Endothelial cell of umbilical vein (primary cell): ENCODE measurements around the gene AOC1. TPM values are rescaled to one million over a fixed set of nuclear protein-coding genes. Genes with fewer than 3 reads are reported as not detected.

Source experiments
- BruUV-seq: library from RNA; stranded (reverse); fragments of 400-500 nt; replicated peaks from 2 replicates; lab custom pipeline; 2021; lab: Mats Ljungman, UMichigan
- CTCF ChIA-PET: fragments of 300-600, 350-600 bp; sonication (Branson Sonifier 250); formaldehyde crosslinking; loops from one replicate; lab custom pipeline; 2021; ENCODE audit warnings: antibody characterized with exemption, inconsistent platforms; lab: Charles Lee
- POLR2A ChIA-PET: fragments of 300-600, 350-600 bp; sonication (Branson Sonifier 250); formaldehyde crosslinking; loops from one replicate; lab custom pipeline; 2021; ENCODE audit warnings: antibody characterized with exemption, inconsistent platforms; lab: Charles Lee
- DNase-seq: peaks from one replicate; pipeline ENCODE4 v3.0.0-alpha.2; 2011; ENCODE audit warnings: low read depth, low spot score
- FAIRE-seq: peaks from 2 replicates; lab custom pipeline; 2011; peaks lifted over from hg19 to GRCh38; lab: Jason Lieb, UNC
- H2AFZ ChIP-seq: 2 replicates; pipeline ENCODE4 v1.6.0; 2012; ENCODE audit warnings: low read depth, low read length, control low read depth, inconsistent platforms
- H3K27ac ChIP-seq: 2 replicates; pipeline ENCODE4 v1.5.1; 2011; ENCODE audit warnings: low read depth, mild to moderate bottlenecking, control low read depth, low read length, moderate library complexity; ENCODE audit not compliant: insufficient read depth
- H3K27me3 ChIP-seq, 2 experiments: 2 replicates each; pipeline versions ENCODE4 v1.6.0 to v1.6.1; 2011; ENCODE audit warnings: low read length in 2 of 2, mixed read lengths in 1 of 2; ENCODE audit not compliant: control insufficient read depth in 2 of 2, insufficient read depth in 2 of 2
- H3K36me3 ChIP-seq, 2 experiments: 2 replicates in 1 of 2; 3 replicates in 1 of 2; pipeline ENCODE4 v1.5.1; 2011; ENCODE audit warnings: low read length in 2 of 2, mild to moderate bottlenecking in 1 of 2, moderate library complexity in 1 of 2; ENCODE audit not compliant: control insufficient read depth in 2 of 2, insufficient read depth in 2 of 2; ENCODE audit errors: extremely low read depth in 1 of 2
- H3K4me1 ChIP-seq: 3 replicates; pipeline ENCODE4 v1.5.1; 2011; ENCODE audit warnings: mild to moderate bottlenecking, low read length; ENCODE audit not compliant: control insufficient read depth, insufficient read depth; ENCODE audit errors: extremely low read depth
- H3K4me2 ChIP-seq: 2 replicates; pipeline ENCODE4 v1.6.1; 2011; ENCODE audit warnings: low read length, control low read depth, mixed read lengths; ENCODE audit not compliant: insufficient read depth
- H3K4me3 ChIP-seq, 3 experiments: fragments of 200-600 bp in 1 of 3; sonication (generic), shearing (Covaris generic) in 1 of 3; replicated peaks in 1 of 3; 2 replicates each; pipeline ENCODE4 v1.5.1; 2011 to 2016; ENCODE audit warnings: control low read depth in 3 of 3, low read length in 3 of 3, mild to moderate bottlenecking in 2 of 3, inconsistent platforms in 1 of 3, low read depth in 1 of 3, moderate library complexity in 1 of 3; ENCODE audit not compliant: insufficient read depth in 1 of 3
- H3K79me2 ChIP-seq: 2 replicates; pipeline ENCODE4 v1.6.0; 2012; ENCODE audit warnings: low read length, inconsistent platforms; ENCODE audit not compliant: control insufficient read depth, insufficient read depth
- H3K9ac ChIP-seq: replicated peaks from 2 replicates; pipeline ENCODE3; 2011; ENCODE audit warnings: low read length, control low read depth; ENCODE audit not compliant: insufficient read depth; ENCODE audit errors: extremely low read depth
- H3K9me1 ChIP-seq: replicated peaks from 3 replicates; pipeline ENCODE4 v1.6.0; 2011; ENCODE audit warnings: mild to moderate bottlenecking, low read length; ENCODE audit not compliant: control insufficient read depth, insufficient read depth; ENCODE audit errors: extremely low read depth
- H3K9me3 ChIP-seq: replicated peaks from 2 replicates; pipeline ENCODE4 v1.5.1; 2012; ENCODE audit warnings: low read length, inconsistent platforms; ENCODE audit not compliant: control insufficient read depth, insufficient read depth
- H4K20me1 ChIP-seq: replicated peaks from 2 replicates; pipeline ENCODE3; 2011; ENCODE audit warnings: mild to moderate bottlenecking, low read length; ENCODE audit not compliant: control insufficient read depth, insufficient read depth; ENCODE audit errors: extremely low read depth
- EZH2 ChIP-seq: IDR thresholded peaks from 2 replicates; pipeline ENCODE4 v1.6.1; 2012; ENCODE audit warnings: borderline replicate concordance, low read depth, mild to moderate bottlenecking, moderate library complexity, low read length, inconsistent platforms; ENCODE audit not compliant: severe bottlenecking
- FOS ChIP-seq: IDR thresholded peaks from 2 replicates; pipeline ENCODE4 v1.6.1; 2011; ENCODE audit warnings: mild to moderate bottlenecking, low read length, moderate library complexity, borderline replicate concordance; ENCODE audit not compliant: insufficient read depth
- GATA2 ChIP-seq: IDR thresholded peaks from 2 replicates; pipeline ENCODE4 v1.7.0; 2011; ENCODE audit warnings: low read depth, mild to moderate bottlenecking, moderate library complexity, mixed read lengths, low read length; ENCODE audit not compliant: insufficient read length, insufficient read depth
- JUN ChIP-seq: IDR thresholded peaks from 2 replicates; pipeline ENCODE4 v1.6.1; 2011; ENCODE audit warnings: borderline replicate concordance, low read depth; ENCODE audit not compliant: insufficient read length, insufficient read depth
- MYC ChIP-seq: IDR thresholded peaks from one replicate; pipeline ENCODE4 v1.6.1; 2011; ENCODE audit warnings: mild to moderate bottlenecking, low read depth, low read length
- POLR2A ChIP-seq: IDR thresholded peaks from 2 replicates; pipeline ENCODE4 v1.6.1; 2012; ENCODE audit warnings: low read depth, mild to moderate bottlenecking, control low read depth, low read length
- POLR2AphosphoS5 ChIP-seq: IDR thresholded peaks from 2 replicates; pipeline ENCODE4 v1.6.1; 2012; ENCODE audit warnings: low read depth, mild to moderate bottlenecking, control low read depth, low read length, moderate library complexity; ENCODE audit not compliant: insufficient read depth
- dilution Hi-C: fragments of 300-500 bp; cut with MboI; formaldehyde crosslinking; loops from one replicate; pipeline ENCODE4 v1.15.0; 2019; ENCODE audit warnings: low sequenced_read_pairs; ENCODE audit not compliant: extremely low pct_ligation_motif_present
- intact Hi-C: fragments of 100-400 bp; cut with micrococcal nuclease; formaldehyde crosslinking; loops from one replicate; pipeline ENCODE4 v1.10.0; 2022
- polyA plus RNA-seq, 4 experiments: library from polyadenylated mRNA; depleted of rRNA in 3 of 4; stranded (reverse) in 3 of 4; unstranded in 1 of 4; fragments of >200 nt; gene quantifications; 2 replicates each; pipeline versions ENCODE4 v1.2.1 to v1.2.3, GENCODE V29; 2011 to 2012; ENCODE audit warnings: missing spikeins in 1 of 4
- total RNA-seq: library from RNA; stranded (reverse); gene quantifications from 2 replicates; pipeline ENCODE4 v1.2.3, GENCODE V29; 2021
- TF ChIP-seq, protein P1 (sequence below): IDR thresholded peaks from 2 replicates; pipeline ENCODE4 v1.6.1; 2011; ENCODE audit not compliant: insufficient read depth, insufficient read length
- TF ChIP-seq, protein P2 (sequence below), 2 donors: IDR thresholded peaks; 1 replicate in 1 of 2; 2 replicates in 1 of 2; pipeline ENCODE4 v1.5.1; 2011; ENCODE audit warnings: low read length in 2 of 2, mild to moderate bottlenecking in 2 of 2, moderate library complexity in 2 of 2, control low read depth in 1 of 2, inconsistent platforms in 1 of 2, low read depth in 1 of 2; ENCODE audit not compliant: insufficient read depth in 1 of 2; ENCODE audit errors: extremely low read depth in 1 of 2

The AOC1 gene
- total and polyA plus RNA-seq, 2 donors (not counting 3 experiments of a cell fraction or from before 2014, with no cell fraction given): not detected

- FAIRE-seq (no peak), DNase-seq (no peak)
- Histone ChIP-seq H3K4me3 (no peak overlapping the region), H3K27ac (no peak overlapping the region), H2AFZ (no peak overlapping the region), H3K9ac (no peak overlapping the region), H3K9me3 (no peaks in the 10 kb centered on the region), H3K4me1 (peaks cover 10% of the 10 kb centered on the region), H3K27me3 (peaks cover 2 to 6% of the 10 kb centered on the region in 2 experiments), H3K36me3 (no peaks in the 10 kb centered on the region), H4K20me1 (no peaks in the 10 kb centered on the region), H3K4me2 (no peak overlapping the region), H3K79me2 (no peaks in the 10 kb centered on the region), H3K9me1 (no peaks in the 10 kb centered on the region)
- ChIA-PET POLR2A (no interaction called here), CTCF (interaction anchor here (0.7 to 2.3 kb wide), 5 partner anchors 13 to 117 kb away, joined by 3 to 8 read pairs (median 3); no protein-coding TSS in a partner anchor)
- dilution Hi-C loops (no loop called here), intact Hi-C loops (loop anchor here (5.0 kb wide), 1 partner anchor 41 kb away; no protein-coding TSS in a partner anchor)
- no TSS peak for BruUV-seq
- TF ChIP-seq, protein P1, sequence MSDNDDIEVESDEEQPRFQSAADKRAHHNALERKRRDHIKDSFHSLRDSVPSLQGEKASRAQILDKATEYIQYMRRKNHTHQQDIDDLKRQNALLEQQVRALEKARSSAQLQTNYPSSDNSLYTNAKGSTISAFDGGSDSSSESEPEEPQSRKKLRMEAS: no peak
- TF ChIP-seq, protein P2, sequence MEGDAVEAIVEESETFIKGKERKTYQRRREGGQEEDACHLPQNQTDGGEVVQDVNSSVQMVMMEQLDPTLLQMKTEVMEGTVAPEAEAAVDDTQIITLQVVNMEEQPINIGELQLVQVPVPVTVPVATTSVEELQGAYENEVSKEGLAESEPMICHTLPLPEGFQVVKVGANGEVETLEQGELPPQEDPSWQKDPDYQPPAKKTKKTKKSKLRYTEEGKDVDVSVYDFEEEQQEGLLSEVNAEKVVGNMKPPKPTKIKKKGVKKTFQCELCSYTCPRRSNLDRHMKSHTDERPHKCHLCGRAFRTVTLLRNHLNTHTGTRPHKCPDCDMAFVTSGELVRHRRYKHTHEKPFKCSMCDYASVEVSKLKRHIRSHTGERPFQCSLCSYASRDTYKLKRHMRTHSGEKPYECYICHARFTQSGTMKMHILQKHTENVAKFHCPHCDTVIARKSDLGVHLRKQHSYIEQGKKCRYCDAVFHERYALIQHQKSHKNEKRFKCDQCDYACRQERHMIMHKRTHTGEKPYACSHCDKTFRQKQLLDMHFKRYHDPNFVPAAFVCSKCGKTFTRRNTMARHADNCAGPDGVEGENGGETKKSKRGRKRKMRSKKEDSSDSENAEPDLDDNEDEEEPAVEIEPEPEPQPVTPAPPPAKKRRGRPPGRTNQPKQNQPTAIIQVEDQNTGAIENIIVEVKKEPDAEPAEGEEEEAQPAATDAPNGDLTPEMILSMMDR (IDR thresholded peaks at IDR 0.05; ENCODE audit: extremely low read depth in 1 of 2, insufficient read depth in 1 of 2, low read depth in 1 of 2, low read length in 2 of 2): no peak
- TF ChIP-seq JUN (no peak), GATA2 (no peak), MYC (no peak), EZH2 (no peak), POLR2AphosphoS5 (no peak), FOS (no peak), POLR2A (no peak)
These were observed 49.1 kb downstream of the AOC1 start for GRCh38 chr7:150901160-150902035.
